Astrocyte of the cerebellum (primary cell): ENCODE measurements around the gene TAS2R31.
"Not testable (repeated sequence)": the region's sequence is repeated elsewhere in the genome, so short reads cannot be mapped to it uniquely, and the experiment has no call there.

ENCODE experiments used
- DNase-seq: peaks from one replicate; pipeline ENCODE4 v3.0.0-alpha.2; 2011; ENCODE audit warnings: low read depth
- H3K4me3 ChIP-seq: 2 replicates; pipeline ENCODE4 v1.5.1; 2011; ENCODE audit warnings: mild to moderate bottlenecking, low read depth, low read length, moderate library complexity
- CTCF ChIP-seq: IDR thresholded peaks from 2 replicates; pipeline ENCODE4 v1.5.1; 2012; ENCODE audit warnings: low read length, low read depth, moderate library complexity, mild to moderate bottlenecking; ENCODE audit errors: missing control alignments
- in situ Hi-C: cut with HindIII; loops from 2 replicates; pipeline ENCODE4 v1.10.0; 2017; ENCODE audit warnings: low sequenced_read_pairs

Gene TAS2R31

GRCh38 chr12:11059784-11060183 lies 28.6 kb upstream of the TAS2R31 start:
- DNase-seq, result no peak
- H3K4me3 ChIP-seq, result no peak overlapping the region

GRCh38 chr12:11059041-11059440 lies 27.8 kb upstream of the TAS2R31 start:
- no peak for DNase-seq
- no peak for TF ChIP-seq CTCF
- in situ Hi-C loops, result no loop called here

More at GRCh38 chr12:11059784-11060183, 28.6 kb upstream of the TAS2R31 start:
- no peak for TF ChIP-seq CTCF
- in situ Hi-C loops, result no loop called here

GRCh38 chr12:11055306-11055705 lies 24.1 kb upstream of the TAS2R31 start:
- in situ Hi-C loops, result no loop called here

More at GRCh38 chr12:11059041-11059440, 27.8 kb upstream of the TAS2R31 start:
- no peak overlapping the region for H3K4me3 ChIP-seq

GRCh38 chr12:11049806-11050531 lies 18.8 kb upstream of the TAS2R31 start:
- in situ Hi-C loops, result not testable (repeated sequence)

More at GRCh38 chr12:11055306-11055705, 24.1 kb upstream of the TAS2R31 start:
- no peak for DNase-seq
- H3K4me3 ChIP-seq, result no peak overlapping the region
- TF ChIP-seq CTCF, result no peak

GRCh38 chr12:11041366-11041765 lies 10.2 kb upstream of the TAS2R31 start:
- H3K4me3 ChIP-seq, in situ Hi-C loops, DNase-seq: not testable (repeated sequence)

More at GRCh38 chr12:11049806-11050531, 18.8 kb upstream of the TAS2R31 start:
- H3K4me3 ChIP-seq, DNase-seq: not testable (repeated sequence)

GRCh38 chr12:11040162-11040561 lies 9.0 kb upstream of the TAS2R31 start:
- no peak overlapping the region for H3K4me3 ChIP-seq
- in situ Hi-C loops, result no loop called here
- DNase-seq, result no peak
- no peak for TF ChIP-seq CTCF

GRCh38 chr12:11039171-11039570 lies 8.0 kb upstream of the TAS2R31 start:
- TF ChIP-seq CTCF, result no peak
- no peak for DNase-seq
- in situ Hi-C loops, result no loop called here
- no peak overlapping the region for H3K4me3 ChIP-seq

- DNase-seq, result not testable (repeated sequence)
Measured at GRCh38 chr12:11033959-11034358, 2.8 kb upstream of the TAS2R31 start.

More at GRCh38 chr12:11033959-11034358, 2.8 kb upstream of the TAS2R31 start:
- H3K4me3 ChIP-seq, in situ Hi-C loops: not testable (repeated sequence)
